Loucy (cell line): ENCODE results near the gene TMEM18.

Source experiments
- H2AFZ ChIP-seq: fragments of 200-600 bp; sonication (generic); 2 replicates; pipeline ENCODE4 v1.6.0; 2016; ENCODE audit warnings: antibody characterized with exemption, mild to moderate bottlenecking, low read length, moderate library complexity
- H3F3A ChIP-seq: fragments of 200-600 bp; 2 replicates; pipeline ENCODE4 v1.6.0; 2016; ENCODE audit warnings: antibody characterized with exemption, low read depth, mild to moderate bottlenecking
- H3K27me3 ChIP-seq: fragments of 200-600 bp; sonication (generic); 2 replicates; pipeline ENCODE4 v1.6.1; 2014; ENCODE audit warnings: low read length, mild to moderate bottlenecking; ENCODE audit not compliant: insufficient read depth, poor library complexity, severe bottlenecking
- H3K36me3 ChIP-seq: fragments of 200-600 bp; sonication (generic); 2 replicates; pipeline ENCODE4 v1.6.1; 2016; ENCODE audit warnings: low read length; ENCODE audit not compliant: insufficient read depth
- H3K4me1 ChIP-seq: fragments of 200-600 bp; sonication (generic); 2 replicates; pipeline ENCODE4 v1.5.1; 2014; ENCODE audit warnings: low read length, mild to moderate bottlenecking; ENCODE audit not compliant: insufficient read depth, poor library complexity, severe bottlenecking
- H3K4me2 ChIP-seq: fragments of 200-600 bp; sonication (generic); 2 replicates; pipeline ENCODE4 v1.6.0; 2014; ENCODE audit warnings: antibody characterized with exemption, low read length, low read depth, mild to moderate bottlenecking; ENCODE audit not compliant: poor library complexity, severe bottlenecking
- H3K4me3 ChIP-seq: fragments of 200-600 bp; sonication (generic); 2 replicates; pipeline ENCODE4 v1.5.1; 2014; ENCODE audit warnings: low read length, mild to moderate bottlenecking, mixed read lengths; ENCODE audit not compliant: poor library complexity, severe bottlenecking
- H3K79me2 ChIP-seq: fragments of 200-600 bp; sonication (generic); 2 replicates; pipeline ENCODE4 v1.6.1; 2014; ENCODE audit warnings: low read length; ENCODE audit not compliant: insufficient read depth
- H3K9ac ChIP-seq: fragments of 200-600 bp; sonication (generic); 2 replicates; pipeline ENCODE4 v1.6.0; 2014; ENCODE audit warnings: mild to moderate bottlenecking, low read depth, low read length, moderate library complexity; ENCODE audit not compliant: poor library complexity, severe bottlenecking
- H3K9me2 ChIP-seq: fragments of 200-600 bp; sonication (generic); replicated peaks from 2 replicates; pipeline ENCODE4 v1.6.1; 2016; ENCODE audit warnings: low read depth, low read length, mixed read lengths
- H3K9me3 ChIP-seq: fragments of 200-600 bp; sonication (generic); 2 replicates; pipeline ENCODE4 v1.6.1; 2014; ENCODE audit warnings: mild to moderate bottlenecking, antibody characterized with exemption, low read length, low read depth; ENCODE audit not compliant: insufficient read depth
- H4K20me1 ChIP-seq: fragments of 200-600 bp; sonication (generic); 2 replicates; pipeline ENCODE4 v1.6.0; 2014; ENCODE audit warnings: antibody characterized with exemption, low read length, mild to moderate bottlenecking; ENCODE audit not compliant: insufficient read depth, poor library complexity, severe bottlenecking
- EZH2phosphoT487 ChIP-seq: fragments of 200-600 bp; IDR thresholded peaks from 2 replicates; pipeline ENCODE4 v1.6.1; 2018; ENCODE audit warnings: antibody characterized with exemption, mild to moderate bottlenecking, moderate library complexity, borderline replicate concordance
- TF ChIP-seq, protein P1 (sequence below): fragments of 200-600 bp; sonication (generic); conservative IDR thresholded peaks from 2 replicates; pipeline ENCODE4 v1.5.1; 2014; ENCODE audit warnings: mild to moderate bottlenecking, antibody characterized with exemption, low read length

TMEM18 gene

GRCh38 chr2:675982-676646 is 1.1 kb downstream of the TMEM18 start:
- TF ChIP-seq, protein P1, sequence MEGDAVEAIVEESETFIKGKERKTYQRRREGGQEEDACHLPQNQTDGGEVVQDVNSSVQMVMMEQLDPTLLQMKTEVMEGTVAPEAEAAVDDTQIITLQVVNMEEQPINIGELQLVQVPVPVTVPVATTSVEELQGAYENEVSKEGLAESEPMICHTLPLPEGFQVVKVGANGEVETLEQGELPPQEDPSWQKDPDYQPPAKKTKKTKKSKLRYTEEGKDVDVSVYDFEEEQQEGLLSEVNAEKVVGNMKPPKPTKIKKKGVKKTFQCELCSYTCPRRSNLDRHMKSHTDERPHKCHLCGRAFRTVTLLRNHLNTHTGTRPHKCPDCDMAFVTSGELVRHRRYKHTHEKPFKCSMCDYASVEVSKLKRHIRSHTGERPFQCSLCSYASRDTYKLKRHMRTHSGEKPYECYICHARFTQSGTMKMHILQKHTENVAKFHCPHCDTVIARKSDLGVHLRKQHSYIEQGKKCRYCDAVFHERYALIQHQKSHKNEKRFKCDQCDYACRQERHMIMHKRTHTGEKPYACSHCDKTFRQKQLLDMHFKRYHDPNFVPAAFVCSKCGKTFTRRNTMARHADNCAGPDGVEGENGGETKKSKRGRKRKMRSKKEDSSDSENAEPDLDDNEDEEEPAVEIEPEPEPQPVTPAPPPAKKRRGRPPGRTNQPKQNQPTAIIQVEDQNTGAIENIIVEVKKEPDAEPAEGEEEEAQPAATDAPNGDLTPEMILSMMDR, result no peak
- no peak for TF ChIP-seq EZH2phosphoT487
- H3K9me2 ChIP-seq, result no peaks in the 10 kb centered on the region
- no peaks in the 10 kb centered on the region for H3K9me3 ChIP-seq
- H3K79me2 ChIP-seq, result peaks cover 52% of the 10 kb centered on the region
- H3K36me3 ChIP-seq, result peaks cover 14% of the 10 kb centered on the region; the same call in 1 of the 2 replicates
- peak overlapping the region; percentile 75 for H3K4me3 ChIP-seq
- H3K4me2 ChIP-seq, result peak overlapping the region; percentile 87
- H3K27me3 ChIP-seq, result no peaks in the 10 kb centered on the region
- H3K9ac ChIP-seq, result peak overlapping the region; percentile 50
- H3K4me1 ChIP-seq, result peaks cover 30% of the 10 kb centered on the region
- no peak overlapping the region; the same call in 1 of the 2 replicates for H2AFZ ChIP-seq
- peaks cover 34% of the 10 kb centered on the region for H4K20me1 ChIP-seq
- H3F3A ChIP-seq, result no peaks in the 10 kb centered on the region

- H3K27me3 ChIP-seq, result no peaks in the 10 kb centered on the region
- H4K20me1 ChIP-seq, result peaks cover 34% of the 10 kb centered on the region
- H3K9ac ChIP-seq, result peak overlapping the region; percentile 50
- H2AFZ ChIP-seq, result no peak overlapping the region
- H3K9me2 ChIP-seq, result no peaks in the 10 kb centered on the region
- no peaks in the 10 kb centered on the region for H3K9me3 ChIP-seq
- H3K4me2 ChIP-seq, result peak overlapping the region; percentile 87
- no peak for TF ChIP-seq EZH2phosphoT487
- peak overlapping the region; percentile 75 for H3K4me3 ChIP-seq
- H3K36me3 ChIP-seq, result peaks cover 14% of the 10 kb centered on the region; the same call in 1 of the 2 replicates
- H3K4me1 ChIP-seq, result peaks cover 30% of the 10 kb centered on the region
- H3F3A ChIP-seq, result no peaks in the 10 kb centered on the region
- H3K79me2 ChIP-seq, result peaks cover 52% of the 10 kb centered on the region
Measured at GRCh38 chr2:675460-675859, 1.7 kb downstream of the TMEM18 start.

DNA sequence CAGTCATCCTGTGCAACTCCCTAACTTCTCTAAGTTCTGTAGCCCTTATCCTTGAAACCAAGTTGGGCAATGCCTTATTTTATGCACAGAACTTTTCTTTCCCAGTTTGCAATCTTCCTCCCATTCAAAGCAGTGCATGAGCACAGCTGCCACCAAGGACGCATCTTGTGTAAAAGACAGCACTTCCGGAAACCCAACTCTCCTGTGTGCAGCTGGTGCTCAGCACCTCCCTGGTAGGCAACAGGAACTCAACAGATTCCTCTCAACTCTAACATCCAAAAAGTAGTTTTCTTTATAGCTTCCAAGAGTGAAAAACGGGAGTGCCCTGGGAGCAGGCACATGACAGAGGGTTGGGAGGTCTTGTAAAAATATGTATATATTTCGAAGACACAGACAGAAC is 2.2 kb downstream of the TMEM18 start:
- Histone ChIP-seq H3K9me2 (no peaks in the 10 kb centered on the region), H3K9me3 (no peaks in the 10 kb centered on the region), H3K27me3 (no peaks in the 10 kb centered on the region), H3K36me3 (peaks cover 17% of the 10 kb centered on the region; the same call in 1 of the 2 replicates), H3K9ac (peak overlapping the region; percentile 50), H4K20me1 (peaks cover 34% of the 10 kb centered on the region), H3K4me3 (peak overlapping the region; percentile 75), H3K79me2 (peaks cover 52% of the 10 kb centered on the region), H2AFZ (no peak overlapping the region), H3K4me1 (peaks cover 30% of the 10 kb centered on the region), H3K4me2 (peak overlapping the region; percentile 87), H3F3A (no peaks in the 10 kb centered on the region)
- TF ChIP-seq, protein P1, result no peak
- TF ChIP-seq EZH2phosphoT487, result no peak
